VCaP (cell line): ENCODE results near the gene RGL1.

Experiments
- H3K27ac ChIP-seq: fragments of 450-650 bp; 2 replicates; pipeline ENCODE4 v1.5.1; 2017
- CTCF ChIP-seq: fragments of 450-650 bp; conservative IDR thresholded peaks from 2 replicates; pipeline ENCODE4 v1.5.1; 2017; ENCODE audit warnings: mild to moderate bottlenecking, moderate library complexity

Gene RGL1

GRCh38 chr1:183934314-183934713 is 129.4 kb downstream of the RGL1 start:
- TF ChIP-seq CTCF = no peak

GRCh38 chr1:183936009-183936408 is 131.1 kb downstream of the RGL1 start:
- no peak for TF ChIP-seq CTCF
- H3K27ac ChIP-seq = no peak overlapping the region

More at GRCh38 chr1:183934314-183934713, 129.4 kb downstream of the RGL1 start:
- no peak overlapping the region for H3K27ac ChIP-seq

- no peak overlapping the region for H3K27ac ChIP-seq
- no peak for TF ChIP-seq CTCF
These were observed 131.9 kb downstream of the RGL1 start for GRCh38 chr1:183936791-183937190.

GRCh38 chr1:183937611-183938010 is 132.7 kb downstream of the RGL1 start:
- no peak for TF ChIP-seq CTCF
- H3K27ac ChIP-seq = no peak overlapping the region

- no peak for TF ChIP-seq CTCF
These were observed 136.1 kb downstream of the RGL1 start for GRCh38 chr1:183941001-183941400.

GRCh38 chr1:183942933-183943693 is 138.2 kb downstream of the RGL1 start:
- TF ChIP-seq CTCF = no peak
- H3K27ac ChIP-seq = no peak overlapping the region

More at GRCh38 chr1:183941001-183941400, 136.1 kb downstream of the RGL1 start:
- no peak overlapping the region for H3K27ac ChIP-seq

GRCh38 chr1:183945428-183946319 is 140.8 kb downstream of the RGL1 start:
- TF ChIP-seq CTCF = no peak
- no peak overlapping the region for H3K27ac ChIP-seq
